ENCODE data around the gene OBSCN. TPM values are rescaled to one million over a fixed set of nuclear protein-coding genes. Genes with fewer than 3 reads are reported as not detected.

The OBSCN gene
- total and polyA plus RNA-seq, 10 of the 15 experiments (the other 5 are each of a cell fraction or from before 2014, with no cell fraction given): 0.01 to 0.36 (median 0.08) TPM; not detected in 2

GRCh38 chr1:228400692-228401454 is 193.0 kb downstream of the OBSCN start (continued):
- no peak for TF ChIP-seq PRDM15 (CRISPR knock-in tag; IDR thresholded peaks at IDR 0.05)
- no peak for TF ChIP-seq KLF5 (IDR thresholded peaks at IDR 0.05; ENCODE audit: partially characterized antibody)
- TF ChIP-seq NRF1 (conservative IDR thresholded peaks at IDR 0.05; ENCODE audit: low read depth, low read length): no peak

- H3K4me3 ChIP-seq: no peak overlapping the region
- ChIA-PET CTCF (no interaction called here), SMC1A (ENCODE audit: uncharacterized antibody, unreplicated experiment) (no interaction called here), RAD21 (ENCODE audit: unreplicated experiment) (no interaction called here), POLR2A (no interaction called here)
- H3K27me3 ChIP-seq (replicated peaks in 1 of 2; ENCODE audit: control insufficient read depth in 2 of 2, insufficient read depth in 2 of 2, low read length in 1 of 2): no peaks in the 10 kb centered on the region
- H3K9me3 ChIP-seq (replicated peaks; ENCODE audit: control insufficient read depth, insufficient read depth, low read length): no peaks in the 10 kb centered on the region
- H3K27ac ChIP-seq (ENCODE audit: control insufficient read depth, insufficient read depth): no peak overlapping the region
- no TSS peak for BruUV-seq (replicated peaks)
- FAIRE-seq: no peak
- in situ Hi-C loops (cut with MboI): no loop called here
- DNase-seq (ENCODE audit: low read depth, low spot score): no peak
- 88% methylated on average over 14 of the region's 14 CpGs for WGBS (ENCODE audit: insufficient coverage, insufficient replicate concordance, low lambda C conversion rate, missing lambda C conversion rate)
- peak; percentile 30; the same call in 1 of the 2 replicates for TF ChIP-seq POLR2A (IDR thresholded peaks at IDR 0.05; ENCODE audit: low read depth, low read length)
- TF ChIP-seq HCFC1 (IDR thresholded peaks at IDR 0.05; ENCODE audit: low read length): no peak
- H3K4me2 ChIP-seq (ENCODE audit: control insufficient read depth, insufficient read depth): no peak overlapping the region; the same call in 1 of the 2 replicates
- H3K9ac ChIP-seq (ENCODE audit: control insufficient read depth, insufficient read depth, low read length): no peak overlapping the region
- no peaks in the 10 kb centered on the region for H4K20me1 ChIP-seq (ENCODE audit: control insufficient read depth, insufficient read depth)
- peaks cover 4% of the 10 kb centered on the region; the same call in 1 of the 2 replicates for H3K4me1 ChIP-seq (ENCODE audit: control insufficient read depth, insufficient read depth, low read length)
- no peak overlapping the region for H2AFZ ChIP-seq (ENCODE audit: control insufficient read depth, low read depth, low read length)
- no peak for ATAC-seq
- intact Hi-C loops (cut with micrococcal nuclease; ENCODE audit: unreplicated experiment): no loop called here
- peaks cover 11 to 15% of the 10 kb centered on the region in 2 experiments; a peak in 3 of 4 replicates for H3K36me3 ChIP-seq (ENCODE audit: control insufficient read depth in 2 of 2, insufficient read depth in 2 of 2, low read length in 1 of 2)
- peaks cover 44% of the 10 kb centered on the region for H3K79me2 ChIP-seq (ENCODE audit: control insufficient read depth, insufficient read depth, low read length)
Measured at GRCh38 chr1:228401782-228402640, 194.2 kb downstream of the OBSCN start.
